IPS-15b (cell line): Measurements from ENCODE around the gene HNRNPA2B1.
"Not testable (repeated sequence)": the region's sequence is repeated elsewhere in the genome, so short reads cannot be mapped to it uniquely, and the experiment has no call there.

Experiments used
- H3K27me3 ChIP-seq: one replicate; pipeline ENCODE4 v1.6.1; 2013; ENCODE audit warnings: low read length; ENCODE audit not compliant: control insufficient read depth, insufficient read depth
- H3K36me3 ChIP-seq: one replicate; pipeline ENCODE4 v1.6.1; 2013; ENCODE audit warnings: low read length; ENCODE audit not compliant: control insufficient read depth, insufficient read depth
- H3K4me1 ChIP-seq: one replicate; pipeline ENCODE4 v1.6.1; 2013; ENCODE audit warnings: mild to moderate bottlenecking, low read length; ENCODE audit not compliant: control insufficient read depth, insufficient read depth
- H3K4me3 ChIP-seq: one replicate; pipeline ENCODE4 v1.5.1; 2013; ENCODE audit warnings: low read depth, low read length
- H3K9ac ChIP-seq: one replicate; pipeline ENCODE4 v1.6.1; 2013; ENCODE audit warnings: low read depth, mild to moderate bottlenecking, low read length
- H3K9me3 ChIP-seq: one replicate; pipeline ENCODE4 v1.6.1; 2013; ENCODE audit warnings: mild to moderate bottlenecking, low read length; ENCODE audit not compliant: control insufficient read depth, insufficient read depth

Gene HNRNPA2B1

DNA sequence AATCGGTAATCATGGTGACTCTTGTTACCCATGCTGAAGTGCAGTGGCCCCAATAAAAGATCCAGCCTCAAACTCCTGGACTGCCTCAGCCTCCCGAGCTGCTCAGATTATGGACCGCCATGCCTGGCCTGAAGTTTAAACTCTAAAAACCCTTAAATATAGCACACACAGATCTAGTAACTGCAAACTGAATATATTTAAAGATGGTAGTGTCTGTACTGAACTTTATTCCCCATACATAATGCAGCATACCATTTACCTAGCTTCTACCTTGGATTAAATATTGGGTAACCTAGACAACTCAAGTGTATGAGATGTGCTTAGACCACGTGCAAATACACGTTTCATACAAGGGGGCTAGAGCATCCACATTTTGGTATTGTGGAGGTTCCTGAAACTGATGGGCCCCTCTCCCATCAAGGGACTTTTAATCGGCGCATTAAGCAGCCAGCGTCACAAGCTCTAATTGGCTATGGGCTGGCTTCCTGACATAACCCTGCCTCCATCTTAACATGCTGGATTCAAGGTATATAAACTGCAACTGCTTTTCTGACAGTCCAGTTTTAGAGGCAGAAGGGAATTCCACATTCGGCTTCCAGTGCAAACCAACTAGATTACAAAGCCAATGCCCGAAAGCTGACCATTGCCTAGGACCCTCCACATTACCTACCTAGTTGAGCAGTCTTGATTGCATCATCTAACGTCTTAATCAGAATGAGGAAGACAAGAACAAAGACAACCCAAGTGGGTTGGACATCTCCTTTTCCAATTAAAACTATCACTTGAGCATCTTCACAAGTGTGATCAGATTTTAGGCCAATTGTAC lies 13.0 kb downstream of the HNRNPA2B1 start:
- Histone ChIP-seq H3K4me3 (no peak overlapping the region), H3K27me3 (no peaks in the 10 kb centered on the region), H3K36me3 (peaks cover 24% of the 10 kb centered on the region), H3K9me3 (no peaks in the 10 kb centered on the region), H3K9ac (no peak overlapping the region), H3K4me1 (no peaks in the 10 kb centered on the region)

DNA sequence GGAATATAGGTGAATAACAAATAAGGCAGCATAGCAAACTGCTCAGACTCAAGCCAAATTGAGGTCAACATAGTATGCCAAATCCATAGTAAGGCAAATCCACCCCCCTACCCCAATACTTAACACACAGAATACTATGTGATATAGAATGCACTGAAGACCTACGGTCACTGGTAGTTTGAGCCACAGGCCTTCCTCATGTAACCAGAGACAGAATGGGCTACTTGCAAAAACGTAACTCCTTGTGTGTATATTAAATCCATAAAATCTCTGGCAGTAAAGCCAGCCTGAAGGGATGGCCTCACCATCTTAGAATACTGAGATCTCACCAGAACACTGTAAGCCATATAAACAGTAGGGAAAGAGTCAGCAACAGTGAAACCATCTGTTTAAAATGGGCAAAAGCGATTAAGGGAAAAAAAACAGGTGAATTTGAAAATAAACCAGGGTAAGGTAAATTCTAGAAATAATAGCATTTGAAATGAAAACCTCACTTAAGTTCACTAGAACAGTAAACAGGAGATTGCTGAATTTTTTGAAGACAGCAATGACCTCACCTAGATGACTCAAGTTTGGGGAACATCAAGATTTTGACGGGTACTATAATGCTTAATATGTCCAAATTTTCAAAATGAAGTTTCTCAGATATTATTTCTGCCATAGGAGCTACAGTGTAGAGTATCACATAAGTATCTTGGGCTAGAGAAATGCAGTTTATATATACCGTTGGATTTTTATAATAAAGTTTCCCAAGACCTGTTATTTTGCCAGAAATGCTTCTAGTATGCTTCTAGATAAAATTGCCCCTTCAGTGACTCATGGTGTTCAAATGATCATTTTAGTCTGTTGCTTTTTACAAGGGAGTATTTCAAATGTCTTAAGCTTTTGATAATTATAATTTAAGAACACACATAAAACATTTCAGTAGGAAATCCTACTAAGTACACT lies 13.9 kb downstream of the HNRNPA2B1 start:
- Histone ChIP-seq H3K4me1 (no peaks in the 10 kb centered on the region), H3K4me3 (no peak overlapping the region), H3K36me3 (peaks cover 17% of the 10 kb centered on the region), H3K9me3 (no peaks in the 10 kb centered on the region), H3K9ac (no peak overlapping the region), H3K27me3 (no peaks in the 10 kb centered on the region)

DNA sequence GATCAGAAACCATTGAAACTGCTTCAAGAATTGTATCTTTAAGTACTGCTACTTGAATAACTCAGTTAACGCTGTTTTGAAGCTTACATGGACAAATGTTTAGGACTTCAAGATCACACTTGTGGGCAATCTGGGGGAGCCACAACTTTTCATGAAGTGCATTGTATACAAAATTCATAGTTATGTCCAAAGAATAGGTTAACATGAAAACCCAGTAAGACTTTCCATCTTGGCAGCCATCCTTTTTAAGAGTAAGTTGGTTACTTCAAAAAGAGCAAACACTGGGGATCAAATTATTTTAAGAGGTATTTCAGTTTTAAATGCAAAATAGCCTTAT lies 14.7 kb downstream of the HNRNPA2B1 start:
- Histone ChIP-seq H3K36me3 (peaks cover 11% of the 10 kb centered on the region), H3K9me3 (no peaks in the 10 kb centered on the region), H3K27me3 (no peaks in the 10 kb centered on the region), H3K4me1 (no peaks in the 10 kb centered on the region), H3K9ac (no peak overlapping the region), H3K4me3 (no peak overlapping the region)

GRCh38 chr7:26185131-26185843 lies 15.3 kb downstream of the HNRNPA2B1 start:
- Histone ChIP-seq H3K9me3 (no peaks in the 10 kb centered on the region), H3K9ac (no peak overlapping the region), H3K27me3 (no peaks in the 10 kb centered on the region), H3K4me1 (no peaks in the 10 kb centered on the region), H3K4me3 (no peak overlapping the region), H3K36me3 (peaks cover 5% of the 10 kb centered on the region)

DNA sequence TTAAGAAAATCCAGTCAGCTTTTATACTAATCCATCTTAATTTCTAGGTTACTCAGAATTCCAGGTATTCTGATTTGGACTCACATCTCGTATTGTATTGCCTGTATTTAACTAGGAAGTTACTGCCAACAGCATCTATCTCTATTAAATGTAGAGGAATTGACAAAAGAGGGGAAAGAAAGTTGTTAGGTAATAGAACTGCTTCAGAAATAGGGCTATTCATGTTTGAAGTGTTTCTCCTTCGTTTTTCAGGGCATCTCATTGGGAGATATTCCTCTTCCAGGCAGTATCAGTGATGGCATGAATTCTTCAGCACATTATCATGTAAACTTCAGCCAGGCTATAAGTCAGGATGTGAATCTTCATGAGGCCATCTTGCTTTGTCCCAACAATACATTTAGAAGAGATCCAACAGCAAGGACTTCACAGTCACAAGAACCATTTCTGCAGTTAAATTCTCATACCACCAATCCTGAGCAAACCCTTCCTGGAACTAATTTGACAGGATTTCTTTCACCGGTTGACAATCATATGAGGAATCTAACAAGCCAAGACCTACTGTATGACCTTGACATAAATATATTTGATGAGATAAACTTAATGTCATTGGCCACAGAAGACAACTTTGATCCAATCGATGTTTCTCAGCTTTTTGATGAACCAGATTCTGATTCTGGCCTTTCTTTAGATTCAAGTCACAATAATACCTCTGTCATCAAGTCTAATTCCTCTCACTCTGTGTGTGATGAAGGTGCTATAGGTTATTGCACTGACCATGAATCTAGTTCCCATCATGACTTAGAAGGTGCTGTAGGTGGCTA lies 16.1 kb downstream of the HNRNPA2B1 start:
- H3K9ac ChIP-seq, H3K36me3 ChIP-seq, H3K9me3 ChIP-seq, H3K4me3 ChIP-seq, H3K27me3 ChIP-seq, H3K4me1 ChIP-seq: not testable (repeated sequence)

- peaks cover 7% of the 10 kb centered on the region for H3K36me3 ChIP-seq
- no peaks in the 10 kb centered on the region for H3K4me1 ChIP-seq
- H3K4me3 ChIP-seq, result no peak overlapping the region
- no peaks in the 10 kb centered on the region for H3K27me3 ChIP-seq
- no peak overlapping the region for H3K9ac ChIP-seq
- no peaks in the 10 kb centered on the region for H3K9me3 ChIP-seq
Observed at GRCh38 chr7:26183545-26184280, 16.8 kb downstream of the HNRNPA2B1 start.

DNA sequence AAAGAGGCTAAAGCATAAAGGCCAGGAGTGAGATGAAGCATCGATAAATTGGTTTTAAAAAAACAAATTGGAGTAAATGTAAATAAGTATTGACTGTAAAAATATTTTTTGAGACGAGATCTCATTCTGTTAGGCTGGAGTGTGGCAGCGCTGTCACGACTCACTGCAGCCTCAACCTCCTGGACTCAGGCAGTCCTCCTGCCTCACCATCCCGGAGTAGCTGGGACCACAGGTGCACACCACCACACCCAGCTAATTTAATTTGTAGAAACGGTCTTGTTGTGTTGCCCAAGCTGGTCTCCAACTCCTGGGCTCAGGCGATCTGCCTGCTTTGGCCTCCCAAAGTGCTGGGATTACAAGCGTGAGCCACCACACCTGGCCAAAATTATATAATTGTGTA lies 17.8 kb downstream of the HNRNPA2B1 start:
- Histone ChIP-seq H3K9me3 (no peaks in the 10 kb centered on the region), H3K9ac (no peak overlapping the region), H3K4me3 (no peak overlapping the region), H3K27me3 (no peaks in the 10 kb centered on the region), H3K36me3 (peaks cover 10% of the 10 kb centered on the region), H3K4me1 (no peaks in the 10 kb centered on the region)

GRCh38 chr7:26182283-26182682 lies 18.3 kb downstream of the HNRNPA2B1 start:
- no peaks in the 10 kb centered on the region for H3K27me3 ChIP-seq
- no peaks in the 10 kb centered on the region for H3K4me1 ChIP-seq
- H3K4me3 ChIP-seq, result no peak overlapping the region
- H3K36me3 ChIP-seq, result peaks cover 10% of the 10 kb centered on the region
- H3K9ac ChIP-seq, result no peak overlapping the region
- H3K9me3 ChIP-seq, result no peaks in the 10 kb centered on the region

DNA sequence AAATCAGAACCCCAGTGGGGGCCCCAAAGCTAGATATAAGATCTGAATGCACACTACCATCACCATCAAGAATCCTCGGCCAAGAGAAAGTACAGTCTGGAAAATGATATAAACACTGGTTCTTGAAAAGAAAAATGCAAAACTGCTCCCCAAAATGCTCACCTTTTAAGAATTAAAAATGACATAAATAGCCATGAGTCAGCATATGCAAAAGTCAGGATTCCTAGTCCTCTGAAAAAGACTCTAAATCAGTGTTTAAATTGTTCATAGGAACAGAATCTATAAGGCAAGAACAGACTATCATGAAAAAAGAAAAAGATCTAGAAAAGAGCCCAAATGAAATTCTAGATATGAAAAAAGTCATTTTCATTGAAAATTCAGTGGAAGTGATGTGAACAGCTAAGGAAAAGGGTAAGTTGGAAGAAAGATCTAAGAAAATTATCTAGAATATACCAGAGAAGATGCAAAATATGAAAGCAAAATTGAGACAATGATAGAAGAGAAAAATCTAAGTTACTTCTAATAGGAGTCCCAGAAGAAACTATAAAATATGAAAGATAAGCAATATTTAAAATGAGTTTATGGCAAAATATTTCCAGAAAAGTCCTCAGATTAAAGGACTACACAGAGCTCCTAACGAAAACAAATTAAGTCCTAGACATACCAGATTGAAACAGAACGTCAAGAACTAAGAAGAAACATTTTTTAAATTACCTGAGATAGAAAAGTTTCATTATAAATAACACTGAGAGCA lies 18.9 kb downstream of the HNRNPA2B1 start:
- Histone ChIP-seq H3K9ac (no peak overlapping the region), H3K36me3 (peaks cover 10% of the 10 kb centered on the region), H3K4me1 (no peaks in the 10 kb centered on the region), H3K27me3 (no peaks in the 10 kb centered on the region), H3K9me3 (no peaks in the 10 kb centered on the region), H3K4me3 (no peak overlapping the region)

GRCh38 chr7:26180792-26181198 lies 19.8 kb downstream of the HNRNPA2B1 start:
- Histone ChIP-seq H3K4me1 (no peaks in the 10 kb centered on the region), H3K9me3 (no peaks in the 10 kb centered on the region), H3K9ac (no peak overlapping the region), H3K4me3 (no peak overlapping the region), H3K36me3 (peaks cover 10% of the 10 kb centered on the region), H3K27me3 (no peaks in the 10 kb centered on the region)
